ENCODE measurements around the gene LMF1.

LMF1 gene

DNA sequence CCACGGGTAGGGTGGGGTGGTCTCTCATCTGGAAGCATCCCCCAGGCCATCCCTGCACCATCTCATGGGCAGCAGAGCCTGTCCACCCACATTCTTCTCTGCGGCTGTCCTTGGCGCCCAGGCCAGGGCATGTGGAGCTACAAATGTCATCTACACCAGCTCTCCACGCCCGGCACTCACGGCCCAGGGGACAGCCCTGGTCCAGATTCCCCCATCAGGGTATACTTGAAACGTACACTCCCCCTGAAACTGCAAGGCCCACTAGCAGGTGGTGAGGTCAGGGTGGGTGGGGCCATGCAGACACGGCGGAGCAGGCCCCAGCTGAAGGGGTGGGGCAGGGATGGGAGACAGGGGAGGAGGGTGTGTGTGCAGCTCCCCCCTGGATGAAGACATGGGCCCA, 7.6 kb upstream of the LMF1 start:
- Histone ChIP-seq H3K9me2 (replicated peaks; ENCODE audit: control insufficient read depth, low read length) (no peaks in the 10 kb centered on the region), H3K79me2 (ENCODE audit: control insufficient read depth, low read length) (no peaks in the 10 kb centered on the region), H3K4me1 (ENCODE audit: control insufficient read depth, low read length) (peaks cover 56% of the 10 kb centered on the region), H3K9me3 (ENCODE audit: control insufficient read depth, insufficient read depth, low read length) (peaks cover 6% of the 10 kb centered on the region; the same call in 1 of the 2 replicates), H3K4me3 (ENCODE audit: low read length) (no peak overlapping the region), H3K36me3 (ENCODE audit: control insufficient read depth, low read length) (0 out of 2 replicates have a peak, but pooled peaks cover 5% of the 10 kb centered on the region), H3K4me2 (ENCODE audit: low read length) (0 out of 2 replicates have a peak overlapping the region, but pooled peaks have one; percentile 5), H3F3A (ENCODE audit: control insufficient read depth, insufficient read depth) (peaks cover 17% of the 10 kb centered on the region), H3K27me3 (ENCODE audit: control insufficient read depth, low read length) (no peaks in the 10 kb centered on the region), H4K20me1 (ENCODE audit: control insufficient read depth, insufficient read depth, low read depth, low read length) (no peaks in the 10 kb centered on the region), H3K27ac (ENCODE audit: low read depth, low read length) (no peak overlapping the region)
- TF ChIP-seq, protein P1, sequence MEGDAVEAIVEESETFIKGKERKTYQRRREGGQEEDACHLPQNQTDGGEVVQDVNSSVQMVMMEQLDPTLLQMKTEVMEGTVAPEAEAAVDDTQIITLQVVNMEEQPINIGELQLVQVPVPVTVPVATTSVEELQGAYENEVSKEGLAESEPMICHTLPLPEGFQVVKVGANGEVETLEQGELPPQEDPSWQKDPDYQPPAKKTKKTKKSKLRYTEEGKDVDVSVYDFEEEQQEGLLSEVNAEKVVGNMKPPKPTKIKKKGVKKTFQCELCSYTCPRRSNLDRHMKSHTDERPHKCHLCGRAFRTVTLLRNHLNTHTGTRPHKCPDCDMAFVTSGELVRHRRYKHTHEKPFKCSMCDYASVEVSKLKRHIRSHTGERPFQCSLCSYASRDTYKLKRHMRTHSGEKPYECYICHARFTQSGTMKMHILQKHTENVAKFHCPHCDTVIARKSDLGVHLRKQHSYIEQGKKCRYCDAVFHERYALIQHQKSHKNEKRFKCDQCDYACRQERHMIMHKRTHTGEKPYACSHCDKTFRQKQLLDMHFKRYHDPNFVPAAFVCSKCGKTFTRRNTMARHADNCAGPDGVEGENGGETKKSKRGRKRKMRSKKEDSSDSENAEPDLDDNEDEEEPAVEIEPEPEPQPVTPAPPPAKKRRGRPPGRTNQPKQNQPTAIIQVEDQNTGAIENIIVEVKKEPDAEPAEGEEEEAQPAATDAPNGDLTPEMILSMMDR (IDR thresholded peaks at IDR 0.05; ENCODE audit: low read depth, low read length, poor library complexity, severe bottlenecking) = no peak
- no peak for TF ChIP-seq EZH2phosphoT487 (IDR thresholded peaks at IDR 0.05; ENCODE audit: borderline replicate concordance, low read length)

DNA sequence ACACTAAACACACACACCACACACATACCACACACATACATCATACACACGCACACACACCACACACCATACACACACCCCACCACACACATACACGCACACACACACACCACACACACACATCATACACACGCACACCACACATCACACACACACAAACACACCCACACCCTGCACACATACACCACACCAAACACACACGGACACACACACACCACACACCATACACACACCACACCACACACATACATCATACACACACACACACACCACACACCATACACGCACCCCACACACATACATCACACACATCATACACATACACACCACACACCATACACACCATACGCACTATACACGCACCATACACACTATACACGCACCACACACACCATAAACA, 7.1 kb upstream of the LMF1 start:
- H4K20me1 ChIP-seq (ENCODE audit: control insufficient read depth, insufficient read depth, low read depth, low read length) = no peaks in the 10 kb centered on the region
- H3K9me2 ChIP-seq (replicated peaks; ENCODE audit: control insufficient read depth, low read length) = no peaks in the 10 kb centered on the region
- peaks cover 19% of the 10 kb centered on the region for H3F3A ChIP-seq (ENCODE audit: control insufficient read depth, insufficient read depth)
- 0 out of 2 replicates have a peak, but pooled peaks cover 5% of the 10 kb centered on the region for H3K36me3 ChIP-seq (ENCODE audit: control insufficient read depth, low read length)
- peaks cover 61% of the 10 kb centered on the region for H3K4me1 ChIP-seq (ENCODE audit: control insufficient read depth, low read length)
- no peak overlapping the region for H3K4me3 ChIP-seq (ENCODE audit: low read length)
- no peaks in the 10 kb centered on the region for H3K27me3 ChIP-seq (ENCODE audit: control insufficient read depth, low read length)
- no peak overlapping the region for H3K27ac ChIP-seq (ENCODE audit: low read depth, low read length)
- no peak for TF ChIP-seq EZH2phosphoT487 (IDR thresholded peaks at IDR 0.05; ENCODE audit: borderline replicate concordance, low read length)
- H3K79me2 ChIP-seq (ENCODE audit: control insufficient read depth, low read length) = no peaks in the 10 kb centered on the region
- no peak overlapping the region for H3K4me2 ChIP-seq (ENCODE audit: low read length)
- H3K9me3 ChIP-seq (ENCODE audit: control insufficient read depth, insufficient read depth, low read length) = peaks cover 6% of the 10 kb centered on the region; the same call in 1 of the 2 replicates

DNA sequence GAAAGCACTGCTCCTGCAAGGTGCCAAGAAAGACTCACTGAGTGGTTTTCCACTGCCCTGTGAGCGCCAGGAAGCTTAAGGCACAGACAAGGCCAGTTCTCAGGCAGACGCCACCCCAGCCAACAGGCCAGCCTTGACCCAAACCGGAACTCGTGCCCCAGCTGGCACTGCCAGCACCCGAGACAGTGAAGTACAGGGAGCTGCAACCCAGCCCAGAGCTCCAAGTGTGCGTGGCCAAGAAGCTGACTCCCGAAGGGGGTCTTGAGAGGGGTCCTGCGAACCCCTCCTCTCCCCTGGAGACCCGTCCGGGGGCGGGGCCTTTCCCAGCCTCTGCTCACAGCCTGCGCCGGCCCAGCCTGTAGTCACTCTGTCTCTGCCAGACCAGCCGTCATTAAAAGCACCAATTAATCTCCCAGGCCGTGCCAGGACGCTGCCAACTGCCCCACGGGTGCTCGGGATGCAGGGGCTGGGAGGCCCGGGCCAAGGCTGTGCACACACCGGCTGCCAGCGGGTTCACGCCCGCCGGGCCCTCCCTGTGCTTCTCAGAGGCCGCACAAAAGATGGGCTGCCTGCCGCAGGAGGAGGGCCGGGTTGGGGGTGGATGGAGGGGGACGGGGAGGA, 6.4 kb upstream of the LMF1 start:
- Histone ChIP-seq H3K27me3 (ENCODE audit: control insufficient read depth, low read length) (no peaks in the 10 kb centered on the region), H3K79me2 (ENCODE audit: control insufficient read depth, low read length) (no peaks in the 10 kb centered on the region), H3K4me2 (ENCODE audit: low read length) (no peak overlapping the region), H3K4me1 (ENCODE audit: control insufficient read depth, low read length) (peaks cover 68% of the 10 kb centered on the region), H3F3A (ENCODE audit: control insufficient read depth, insufficient read depth) (peaks cover 19% of the 10 kb centered on the region), H4K20me1 (ENCODE audit: control insufficient read depth, insufficient read depth, low read depth, low read length) (no peaks in the 10 kb centered on the region), H3K36me3 (ENCODE audit: control insufficient read depth, low read length) (0 out of 2 replicates have a peak, but pooled peaks cover 5% of the 10 kb centered on the region), H3K27ac (ENCODE audit: low read depth, low read length) (no peak overlapping the region), H3K9me2 (replicated peaks; ENCODE audit: control insufficient read depth, low read length) (no peaks in the 10 kb centered on the region), H3K9me3 (ENCODE audit: control insufficient read depth, insufficient read depth, low read length) (peaks cover 6% of the 10 kb centered on the region; the same call in 1 of the 2 replicates), H3K4me3 (ENCODE audit: low read length) (no peak overlapping the region)
- no peak for TF ChIP-seq EZH2phosphoT487 (IDR thresholded peaks at IDR 0.05; ENCODE audit: borderline replicate concordance, low read length)
- TF ChIP-seq, protein P1 (IDR thresholded peaks at IDR 0.05; ENCODE audit: low read depth, low read length, poor library complexity, severe bottlenecking) = no peak

DNA sequence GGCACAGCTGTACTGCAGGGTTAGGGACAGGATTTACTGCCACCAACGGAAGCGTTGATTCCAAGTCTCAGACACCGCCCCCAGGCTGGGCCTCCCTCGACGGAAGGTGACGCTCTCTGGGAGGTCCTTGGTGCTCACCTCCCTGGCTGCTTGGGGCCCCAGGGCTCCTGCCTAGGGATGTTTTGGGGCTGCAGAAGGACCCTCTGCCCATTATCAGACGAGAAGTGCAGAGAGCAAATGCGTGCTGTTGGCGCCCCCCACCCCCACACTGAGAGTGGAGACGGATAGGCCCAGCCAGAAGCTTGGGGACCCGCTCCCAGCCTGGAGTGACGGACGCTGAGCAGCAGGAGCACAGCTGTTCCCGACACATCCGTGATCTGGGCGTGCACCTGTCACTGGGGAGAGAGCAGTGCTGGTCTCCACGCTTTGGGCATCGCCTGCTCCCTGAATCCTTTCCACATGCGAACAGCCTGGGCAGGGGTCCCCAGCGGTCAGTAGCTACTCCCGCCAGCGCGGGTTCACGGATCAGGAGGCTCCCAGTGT, 5.7 kb upstream of the LMF1 start:
- Histone ChIP-seq H3F3A (ENCODE audit: control insufficient read depth, insufficient read depth) (peaks cover 19% of the 10 kb centered on the region), H3K4me2 (ENCODE audit: low read length) (no peak overlapping the region)
- TF ChIP-seq EZH2phosphoT487 (IDR thresholded peaks at IDR 0.05; ENCODE audit: borderline replicate concordance, low read length) = no peak
- TF ChIP-seq, protein P1 (IDR thresholded peaks at IDR 0.05; ENCODE audit: low read depth, low read length, poor library complexity, severe bottlenecking) = no peak

More for the DNA sequence above, 5.7 kb upstream of the LMF1 start:
- H3K27ac ChIP-seq (ENCODE audit: low read depth, low read length) = no peak overlapping the region
- H3K4me1 ChIP-seq (ENCODE audit: control insufficient read depth, low read length) = peaks cover 75% of the 10 kb centered on the region
- no peaks in the 10 kb centered on the region for H4K20me1 ChIP-seq (ENCODE audit: control insufficient read depth, insufficient read depth, low read depth, low read length)
- 0 out of 2 replicates have a peak, but pooled peaks cover 5% of the 10 kb centered on the region for H3K36me3 ChIP-seq (ENCODE audit: control insufficient read depth, low read length)
- no peaks in the 10 kb centered on the region for H3K79me2 ChIP-seq (ENCODE audit: control insufficient read depth, low read length)
- no peaks in the 10 kb centered on the region for H3K27me3 ChIP-seq (ENCODE audit: control insufficient read depth, low read length)
- peaks cover 6% of the 10 kb centered on the region; the same call in 1 of the 2 replicates for H3K9me3 ChIP-seq (ENCODE audit: control insufficient read depth, insufficient read depth, low read length)
- H3K4me3 ChIP-seq (ENCODE audit: low read length) = no peak overlapping the region
- H3K9me2 ChIP-seq (replicated peaks; ENCODE audit: control insufficient read depth, low read length) = no peaks in the 10 kb centered on the region

Measured in DOHH2 (cell line).